NCI-H2196 (cell line): ENCODE results near the gene NDUFS8.

Experiments
- DNase-seq: peaks from one replicate; lab custom pipeline; 2025; ENCODE audit not compliant: unreplicated experiment; lab: John Stamatoyannopoulos, UW

Gene NDUFS8

GRCh38 chr11:68014947-68015447 is 15.5 kb upstream of the NDUFS8 start:
- no peak for DNase-seq

GRCh38 chr11:68015467-68015866 is 15.0 kb upstream of the NDUFS8 start:
- DNase-seq: no peak

GRCh38 chr11:68016161-68016903 is 14.1 kb upstream of the NDUFS8 start:
- DNase-seq: no peak

- no peak for DNase-seq
These were observed 13.3 kb upstream of the NDUFS8 start for GRCh38 chr11:68016904-68017817.

GRCh38 chr11:68017980-68018729 is 12.3 kb upstream of the NDUFS8 start:
- DNase-seq: no peak

- no peak for DNase-seq
These were observed 11.7 kb upstream of the NDUFS8 start for GRCh38 chr11:68018730-68019190.

- DNase-seq: no peak
These were observed 11.0 kb upstream of the NDUFS8 start for GRCh38 chr11:68019486-68019885.

GRCh38 chr11:68020575-68020974 is 9.9 kb upstream of the NDUFS8 start:
- no peak for DNase-seq

GRCh38 chr11:68021167-68021787 is 9.2 kb upstream of the NDUFS8 start:
- DNase-seq: peak; percentile 29

GRCh38 chr11:68022531-68022930 is 8.0 kb upstream of the NDUFS8 start:
- DNase-seq: no peak

GRCh38 chr11:68024508-68024907 is 6.0 kb upstream of the NDUFS8 start:
- DNase-seq: no peak

GRCh38 chr11:68025047-68025446 is 5.4 kb upstream of the NDUFS8 start:
- DNase-seq: no peak

GRCh38 chr11:68026391-68027105 is 3.9 kb upstream of the NDUFS8 start:
- DNase-seq: peak; percentile 51

- DNase-seq: no peak
These were observed 2.8 kb upstream of the NDUFS8 start for GRCh38 chr11:68027667-68028066.

GRCh38 chr11:68028802-68029545 is 1.5 kb upstream of the NDUFS8 start:
- DNase-seq: no peak

- DNase-seq: no peak
These were observed 623 bp downstream of the NDUFS8 start for GRCh38 chr11:68031144-68031464.

GRCh38 chr11:68032003-68032402 is 1.5 kb downstream of the NDUFS8 start:
- DNase-seq: no peak

- no peak for DNase-seq
These were observed 2.7 kb downstream of the NDUFS8 start for GRCh38 chr11:68032997-68033707.

- DNase-seq: no peak
These were observed 3.2 kb downstream of the NDUFS8 start for GRCh38 chr11:68033708-68034045.
